Posterior cingulate gyrus (tissue), 11 donors: ENCODE data around the gene AP3S2.
"Not testable (repeated sequence)": the region's sequence is repeated elsewhere in the genome, so short reads cannot be mapped to it uniquely, and the experiment has no call there.

Experiments used
- DNase-seq, 10 donors: peaks; one replicate each; pipeline versions ENCODE4 v3.0.0 to v3.0.0-alpha.2; 2020 to 2021; ENCODE audit warnings: mixed read lengths in 3 of 10
- intact Hi-C: fragments of 100-400 bp; cut with DNase I; formaldehyde crosslinking; loops from one replicate; pipeline ENCODE4 v1.15.1; 2023

Gene AP3S2

GRCh38 chr15:89893696-89894447 lies at the start of gene AP3S2:
Gene AP3S2, minus strand, starts transcription at chr15:89893994. Its CDS starts 45 bp downstream, at chr15:89893949.
- intact Hi-C loops, result loop anchor here (5.0 to 10.0 kb wide), 2 partner anchors 111 to 178 kb away; partner anchors contain the start of gene ZNF710

GRCh38 chr15:89939910-89940309 lies 46.1 kb upstream of the AP3S2 start:
- intact Hi-C loops, result no loop called here
- DNase-seq, result no peak

More at GRCh38 chr15:89893696-89894447, at the start of gene AP3S2:
- peak; percentile 84 to 98 (median 92) for DNase-seq

DNA sequence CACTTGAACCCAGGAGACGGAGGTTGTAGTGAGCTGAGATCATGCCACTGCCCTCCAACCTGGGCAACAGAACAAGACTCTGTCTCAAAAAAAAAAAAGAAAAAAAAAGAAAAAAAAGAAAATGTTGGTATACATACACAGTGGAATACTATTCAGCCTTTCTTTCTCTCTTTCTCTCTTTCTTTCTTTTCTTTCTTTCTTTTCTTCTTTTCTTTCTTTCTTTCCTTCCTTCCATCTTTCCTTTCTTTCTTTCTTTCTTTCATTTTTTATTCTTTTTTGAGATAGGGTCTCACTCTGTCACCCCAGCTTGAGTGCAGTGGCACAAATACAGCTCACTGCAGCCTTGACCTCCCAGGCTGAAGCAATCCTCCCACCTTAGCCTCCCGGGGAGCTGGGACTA lies 45.6 kb upstream of the AP3S2 start:
- DNase-seq, intact Hi-C loops: not testable (repeated sequence)

- intact Hi-C loops, result no loop called here
- no peak for DNase-seq
Observed at GRCh38 chr15:89937365-89938350, 43.9 kb upstream of the AP3S2 start.

- no peak for DNase-seq
- intact Hi-C loops, result no loop called here
Observed at GRCh38 chr15:89936786-89937265, 43.0 kb upstream of the AP3S2 start.

- intact Hi-C loops, result no loop called here
- no peak for DNase-seq
Observed at GRCh38 chr15:89936051-89936785, 42.4 kb upstream of the AP3S2 start.

- intact Hi-C loops, result no loop called here
- DNase-seq, result no peak
Observed at GRCh38 chr15:89932880-89933279, 39.1 kb upstream of the AP3S2 start.

DNA sequence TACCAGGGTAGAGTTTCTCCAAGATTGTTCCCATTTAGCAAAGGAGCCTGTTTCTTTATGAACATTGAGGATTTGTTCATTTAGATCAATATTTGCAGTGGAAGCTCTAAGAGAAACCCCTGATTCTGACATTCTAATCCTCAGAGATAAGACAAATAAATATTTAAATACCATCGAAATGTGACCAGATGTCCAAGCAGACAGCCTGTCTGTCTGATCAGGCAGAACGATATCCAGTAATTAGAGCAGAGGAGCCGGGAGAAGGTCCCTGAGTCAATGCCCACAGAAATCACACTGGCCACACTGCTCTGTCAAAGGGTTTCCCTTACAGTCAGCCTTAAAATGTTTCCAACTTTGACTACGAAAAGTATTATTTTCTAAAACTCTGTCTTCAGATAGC lies 34.6 kb upstream of the AP3S2 start:
- no peak for DNase-seq
- intact Hi-C loops, result no loop called here

- intact Hi-C loops, result no loop called here
- peak in 1 of 10 donors; percentile 19 for DNase-seq
Observed at GRCh38 chr15:89926158-89926557, 32.4 kb upstream of the AP3S2 start.

- DNase-seq, result no peak
- intact Hi-C loops, result no loop called here
Observed at GRCh38 chr15:89917442-89918101, 23.8 kb upstream of the AP3S2 start.

DNA sequence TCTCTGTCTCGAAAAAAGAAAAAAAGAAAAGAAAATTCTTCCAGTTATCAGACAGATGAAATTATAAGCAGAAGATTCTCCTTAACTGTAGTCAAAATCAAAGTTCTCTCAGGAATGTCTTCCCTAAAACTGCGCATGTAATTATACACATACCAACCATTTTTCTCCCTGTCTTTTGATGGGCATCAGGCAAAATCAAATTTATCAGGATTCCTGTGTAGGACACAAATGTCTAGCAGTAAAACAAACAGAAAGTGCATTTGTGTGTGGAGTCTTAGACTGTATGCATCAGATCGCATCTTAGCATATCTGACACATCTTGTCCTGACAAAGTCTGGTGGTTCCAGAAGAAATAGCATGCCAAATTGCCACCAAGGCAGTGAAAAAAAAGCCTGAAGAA lies 22.9 kb upstream of the AP3S2 start:
- no peak for DNase-seq
- intact Hi-C loops, result no loop called here

DNA sequence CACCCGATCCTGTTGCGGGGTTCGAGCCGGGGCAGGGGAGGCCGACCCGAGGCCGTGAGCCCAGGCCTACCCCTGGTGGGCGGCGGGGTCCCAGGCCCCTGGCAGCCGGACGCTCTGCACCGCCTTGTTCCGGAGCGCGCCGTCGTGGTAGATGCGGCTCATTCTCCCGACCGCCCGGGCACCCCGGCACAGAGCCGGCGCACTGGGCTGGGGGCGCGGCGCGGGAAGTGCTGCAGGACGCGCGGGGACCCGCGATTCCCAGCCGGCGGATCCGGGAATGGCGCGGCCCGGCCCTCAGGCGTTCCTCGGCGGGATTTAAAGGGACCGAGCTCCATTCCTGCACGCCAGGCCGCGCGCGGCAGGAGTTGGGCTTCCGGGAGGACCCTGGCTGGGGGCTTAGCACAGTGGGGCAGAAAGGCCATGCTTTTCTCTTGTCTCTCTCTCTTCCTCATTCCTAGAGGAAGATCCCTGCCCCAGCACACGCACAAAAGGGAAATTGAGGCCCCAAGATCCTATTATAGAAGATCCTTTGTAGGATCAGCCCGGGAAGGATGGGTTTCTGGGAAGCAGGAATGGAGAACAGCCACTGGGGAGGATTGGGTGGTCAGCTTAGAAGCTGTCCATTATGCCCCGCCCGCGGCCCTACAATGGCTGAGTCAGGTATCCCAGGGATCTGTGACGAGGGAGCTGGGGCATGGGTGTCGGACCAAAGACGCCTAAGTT lies 19.0 kb upstream of the AP3S2 start, which contains the start of gene ARPIN:
TSS of gene ARPIN (minus strand) at position 279 of the 723 bp plus-strand sequence. CDS start at position 162, 117 bp downstream.
- DNase-seq, result peak; percentile 44 to 95 (median 68)
- intact Hi-C loops, result no loop called here

GRCh38 chr15:89912145-89912673 lies 18.4 kb upstream of the AP3S2 start:
- intact Hi-C loops, result no loop called here
- peak; percentile 14 to 88 (median 38) for DNase-seq

GRCh38 chr15:89910891-89911626 lies 17.3 kb upstream of the AP3S2 start:
- DNase-seq, result no peak
- intact Hi-C loops, result no loop called here

GRCh38 chr15:89909611-89910010 lies 15.8 kb upstream of the AP3S2 start:
- intact Hi-C loops, result no loop called here

DNA sequence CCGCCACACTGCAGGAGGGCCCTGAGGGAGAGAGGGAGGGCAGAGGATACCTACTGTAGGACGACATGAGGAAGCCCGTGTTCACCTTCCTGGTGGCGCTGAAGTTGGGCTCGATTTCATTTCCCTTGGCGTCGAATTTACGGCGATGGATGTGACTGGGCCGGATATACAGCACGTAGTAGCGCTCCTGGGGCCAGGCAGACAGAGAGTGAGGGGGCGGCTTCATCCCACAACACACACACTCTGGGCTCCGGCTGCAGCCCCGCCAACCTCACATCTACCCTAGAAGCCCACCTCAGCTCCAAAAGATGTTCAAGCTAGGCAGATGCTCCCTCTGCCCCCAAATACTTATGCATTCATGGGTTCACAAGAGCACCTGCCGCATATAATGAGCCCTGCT lies 14.4 kb upstream of the AP3S2 start:
- intact Hi-C loops, result no loop called here
- DNase-seq, result peak in 1 of 10 donors; percentile 12

More at GRCh38 chr15:89909611-89910010, 15.8 kb upstream of the AP3S2 start:
- no peak for DNase-seq

GRCh38 chr15:89907289-89907688 lies 13.5 kb upstream of the AP3S2 start:
- DNase-seq, result peak in 1 of 10 donors; percentile 36
- intact Hi-C loops, result no loop called here

DNA sequence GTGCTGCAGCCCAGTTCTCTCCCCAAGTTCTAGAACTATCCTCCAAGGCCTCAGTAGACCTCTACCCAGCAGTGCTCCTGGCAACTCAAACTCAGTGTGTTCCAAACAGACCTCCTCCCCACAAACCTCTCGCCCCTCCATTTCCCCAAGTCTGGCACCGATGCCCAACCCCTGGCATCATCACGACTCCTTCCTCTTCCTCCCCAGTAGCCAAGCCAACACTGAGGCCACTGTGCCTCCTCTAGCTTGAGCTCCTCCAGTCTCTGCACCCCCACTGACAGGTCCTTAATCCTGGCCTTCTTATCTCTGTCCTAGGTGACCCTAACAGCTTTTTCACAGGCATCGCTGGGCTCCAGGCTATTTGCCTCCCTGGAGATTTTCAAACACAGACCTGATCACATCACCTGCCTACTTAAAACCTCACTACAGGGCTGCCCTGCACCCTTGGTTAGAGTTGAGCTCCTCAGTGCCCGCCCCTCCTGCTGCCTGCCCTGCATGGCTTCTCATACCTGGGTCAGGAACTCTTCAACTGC lies 12.1 kb upstream of the AP3S2 start:
- intact Hi-C loops, result no loop called here
- DNase-seq, result peak in 1 of 10 donors; percentile 61
